Central memory CD8-positive, alpha-beta T cell (primary cell): ENCODE results near the gene CACNA1B.

Source experiments
- ATAC-seq: fragments of 150-1000 bp; cut with Tn5 transposase; replicated peaks from 2 replicates; pipeline ENCODE4 v1.10.0; 2022; ENCODE audit warnings: mild to moderate bottlenecking, moderate FRiP score, moderate number of reproducible peaks; ENCODE audit not compliant: poor library complexity, severe bottlenecking; ENCODE audit errors: extremely low read depth
- DNase-seq, 2 donors: peaks; one replicate each; pipeline ENCODE4 v3.0.0; 2021; ENCODE audit warnings: low spot score in 2 of 2
- H3K27ac Mint-ChIP-seq: one replicate; pipeline ENCODE4 v1.8.0; 2022; ENCODE audit warnings: low read depth, mild to moderate bottlenecking, moderate library complexity, mixed read lengths
- H3K27me3 Mint-ChIP-seq: one replicate; pipeline ENCODE4 v1.8.0; 2022; ENCODE audit warnings: mixed read lengths
- H3K36me3 Mint-ChIP-seq: one replicate; pipeline ENCODE4 v1.8.0; 2022; ENCODE audit warnings: mild to moderate bottlenecking, moderate library complexity, mixed read lengths; ENCODE audit not compliant: insufficient read depth
- H3K4me1 Mint-ChIP-seq: one replicate; pipeline ENCODE4 v1.8.0; 2022; ENCODE audit warnings: mixed read lengths
- H3K4me3 Mint-ChIP-seq: one replicate; pipeline ENCODE4 v1.8.0; 2022; ENCODE audit warnings: mild to moderate bottlenecking, moderate library complexity, mixed read lengths
- H3K9me3 Mint-ChIP-seq: one replicate; pipeline ENCODE4 v1.8.0; 2022; ENCODE audit warnings: mixed read lengths

The CACNA1B gene

GRCh38 chr9:137969685-137970084, 92.1 kb downstream of the CACNA1B start:
- no peak overlapping the region for H3K27ac Mint-ChIP-seq
- no peaks in the 10 kb centered on the region for H3K4me1 Mint-ChIP-seq
- no peaks in the 10 kb centered on the region for H3K36me3 Mint-ChIP-seq
- H3K4me3 Mint-ChIP-seq, result no peak overlapping the region
- no peaks in the 10 kb centered on the region for H3K9me3 Mint-ChIP-seq
- H3K27me3 Mint-ChIP-seq, result peaks cover 55% of the 10 kb centered on the region
- ATAC-seq (no peak), DNase-seq (no peak)

DNA sequence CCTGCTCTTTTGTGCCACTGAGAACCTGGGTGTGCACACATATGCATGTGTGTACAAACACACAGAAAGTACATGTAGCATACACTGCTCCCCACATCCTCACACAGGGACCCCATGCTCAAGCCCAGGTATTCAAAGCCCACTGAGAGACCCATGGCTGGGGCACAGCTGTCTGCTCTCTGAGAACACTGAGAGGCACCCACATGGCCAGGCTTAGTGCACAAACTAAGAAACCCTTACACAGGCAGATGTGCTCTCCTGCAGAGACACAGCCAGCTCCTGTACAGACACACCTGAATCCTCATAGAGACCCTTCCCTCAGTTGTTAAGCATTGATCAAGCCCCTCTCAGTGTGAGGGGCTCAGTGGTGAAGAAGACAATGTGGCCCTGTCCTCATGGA, 92.5 kb downstream of the CACNA1B start:
- ATAC-seq, result no peak
- Mint-ChIP-seq H3K9me3 (no peaks in the 10 kb centered on the region), H3K4me3 (no peak overlapping the region), H3K27ac (no peak overlapping the region), H3K36me3 (no peaks in the 10 kb centered on the region), H3K4me1 (no peaks in the 10 kb centered on the region), H3K27me3 (peaks cover 55% of the 10 kb centered on the region)
- DNase-seq, result no peak

- peaks cover 55% of the 10 kb centered on the region for H3K27me3 Mint-ChIP-seq
These were observed 93.3 kb downstream of the CACNA1B start for GRCh38 chr9:137970686-137971476.

DNA sequence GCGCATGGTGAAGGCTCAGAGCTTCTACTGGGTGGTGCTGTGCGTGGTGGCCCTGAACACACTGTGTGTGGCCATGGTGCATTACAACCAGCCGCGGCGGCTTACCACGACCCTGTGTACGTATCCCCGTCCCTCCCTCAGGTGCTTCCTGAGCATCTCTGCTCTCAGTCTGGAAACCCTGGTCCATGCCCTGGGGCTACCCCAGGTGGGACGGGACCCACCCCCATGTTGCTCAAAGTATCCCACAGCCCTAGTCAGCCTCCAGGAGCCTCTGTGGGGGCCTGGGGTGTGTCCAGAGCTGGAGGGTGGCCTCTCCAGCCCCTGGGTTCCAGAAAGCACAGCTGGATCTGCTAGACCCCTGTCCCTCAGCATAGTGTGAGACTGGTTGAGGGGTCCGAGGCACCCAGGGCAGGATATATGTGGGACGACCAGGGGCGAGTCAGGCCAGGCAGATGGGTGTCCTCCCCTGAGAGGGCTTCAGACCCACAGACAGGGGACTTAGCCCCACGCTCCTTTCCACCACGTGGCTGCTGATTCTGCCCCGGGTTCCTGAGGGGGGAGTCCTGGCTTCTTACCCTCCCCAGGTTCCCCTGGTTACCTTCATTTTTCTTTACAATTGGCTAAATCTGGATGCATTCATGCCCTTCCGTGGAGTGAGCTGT, 94.0 kb downstream of the CACNA1B start:
- H3K4me3 Mint-ChIP-seq, result no peak overlapping the region
- peak in 1 of 2 donors; percentile 11 for DNase-seq
- H3K27ac Mint-ChIP-seq, result no peak overlapping the region
- peaks cover 55% of the 10 kb centered on the region for H3K27me3 Mint-ChIP-seq
- no peaks in the 10 kb centered on the region for H3K36me3 Mint-ChIP-seq
- ATAC-seq, result no peak
- no peaks in the 10 kb centered on the region for H3K4me1 Mint-ChIP-seq
- H3K9me3 Mint-ChIP-seq, result no peaks in the 10 kb centered on the region

More at GRCh38 chr9:137970686-137971476, 93.3 kb downstream of the CACNA1B start:
- Mint-ChIP-seq H3K27ac (no peak overlapping the region), H3K36me3 (no peaks in the 10 kb centered on the region), H3K4me1 (no peaks in the 10 kb centered on the region), H3K9me3 (no peaks in the 10 kb centered on the region), H3K4me3 (no peak overlapping the region)
- DNase-seq (peak in 1 of 2 donors; percentile 9), ATAC-seq (no peak)

DNA sequence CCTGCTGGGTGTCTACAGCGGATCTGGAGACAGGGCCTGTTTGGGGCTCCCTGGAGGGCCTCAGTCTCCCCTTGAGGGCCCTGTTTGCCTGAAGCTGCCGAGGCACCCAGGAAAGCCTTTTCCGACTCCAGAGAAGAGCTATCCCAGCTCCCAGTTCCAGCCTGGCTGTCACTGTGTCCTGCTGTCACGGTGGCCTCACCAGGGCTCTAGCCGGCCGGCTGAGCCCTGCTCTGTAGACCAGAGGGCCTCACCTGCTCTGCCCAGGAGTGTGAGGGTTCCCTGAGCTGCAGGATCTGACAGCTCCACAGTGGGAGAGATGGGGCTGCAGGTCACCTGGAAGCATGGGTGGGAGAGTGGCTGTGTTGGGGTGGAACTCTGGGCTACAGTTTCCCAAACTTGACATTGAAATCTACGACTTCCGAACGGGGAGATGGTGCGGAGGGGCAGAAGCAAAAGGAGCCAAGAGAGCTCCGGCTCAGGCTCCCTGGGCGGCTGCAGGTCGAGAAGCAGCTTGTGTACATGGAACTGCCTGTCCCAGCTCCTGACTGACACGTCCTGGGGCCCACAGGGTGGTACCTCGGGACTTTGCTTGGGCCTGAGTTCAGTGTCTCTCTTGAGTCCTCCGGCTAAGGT, 94.9 kb downstream of the CACNA1B start:
- Mint-ChIP-seq H3K4me3 (no peak overlapping the region), H3K4me1 (no peaks in the 10 kb centered on the region), H3K9me3 (no peaks in the 10 kb centered on the region), H3K27ac (no peak overlapping the region), H3K36me3 (no peaks in the 10 kb centered on the region), H3K27me3 (peaks cover 52% of the 10 kb centered on the region)
- DNase-seq (peak in 1 of 2 donors; percentile 10), ATAC-seq (no peak)

- H3K4me1 Mint-ChIP-seq, result no peaks in the 10 kb centered on the region
- no peaks in the 10 kb centered on the region for H3K9me3 Mint-ChIP-seq
- H3K4me3 Mint-ChIP-seq, result no peak overlapping the region
- DNase-seq, result peak in 1 of 2 donors; percentile 1
- no peak for ATAC-seq
- no peaks in the 10 kb centered on the region for H3K36me3 Mint-ChIP-seq
- H3K27ac Mint-ChIP-seq, result no peak overlapping the region
- H3K27me3 Mint-ChIP-seq, result peaks cover 47% of the 10 kb centered on the region
These were observed 95.4 kb downstream of the CACNA1B start for GRCh38 chr9:137972988-137973470.

- Mint-ChIP-seq H3K4me3 (no peak overlapping the region), H3K27ac (no peak overlapping the region), H3K27me3 (peaks cover 43% of the 10 kb centered on the region), H3K36me3 (no peaks in the 10 kb centered on the region), H3K9me3 (no peaks in the 10 kb centered on the region), H3K4me1 (no peaks in the 10 kb centered on the region)
- ATAC-seq, result no peak
- peak in 1 of 2 donors; percentile 8 for DNase-seq
These were observed 96.3 kb downstream of the CACNA1B start for GRCh38 chr9:137973829-137974416.

- no peaks in the 10 kb centered on the region for H3K9me3 Mint-ChIP-seq
- H3K4me1 Mint-ChIP-seq, result no peaks in the 10 kb centered on the region
- H3K27me3 Mint-ChIP-seq, result peaks cover 38% of the 10 kb centered on the region
- H3K4me3 Mint-ChIP-seq, result no peak overlapping the region
- ATAC-seq, result no peak
- H3K36me3 Mint-ChIP-seq, result no peaks in the 10 kb centered on the region
- no peak overlapping the region for H3K27ac Mint-ChIP-seq
- DNase-seq, result peak in 1 of 2 donors; percentile 9
These were observed 97.4 kb downstream of the CACNA1B start for GRCh38 chr9:137974746-137975526.

GRCh38 chr9:137975527-137975913, 97.9 kb downstream of the CACNA1B start:
- no peak overlapping the region for H3K27ac Mint-ChIP-seq
- peak in 1 of 2 donors; percentile 11 for DNase-seq
- H3K4me1 Mint-ChIP-seq, result no peaks in the 10 kb centered on the region
- H3K36me3 Mint-ChIP-seq, result no peaks in the 10 kb centered on the region
- no peak overlapping the region for H3K4me3 Mint-ChIP-seq
- H3K9me3 Mint-ChIP-seq, result no peaks in the 10 kb centered on the region
- H3K27me3 Mint-ChIP-seq, result peaks cover 32% of the 10 kb centered on the region
- ATAC-seq, result no peak

GRCh38 chr9:137975936-137976565, 98.5 kb downstream of the CACNA1B start:
- Mint-ChIP-seq H3K27me3 (peaks cover 27% of the 10 kb centered on the region), H3K27ac (no peak overlapping the region), H3K9me3 (no peaks in the 10 kb centered on the region), H3K36me3 (no peaks in the 10 kb centered on the region), H3K4me1 (no peaks in the 10 kb centered on the region), H3K4me3 (no peak overlapping the region)
- ATAC-seq (no peak), DNase-seq (peak in 1 of 2 donors; percentile 8)

GRCh38 chr9:137977571-137978261, 100.1 kb downstream of the CACNA1B start:
- H3K4me3 Mint-ChIP-seq, result no peak overlapping the region

More at GRCh38 chr9:137977571-137978261, 100.1 kb downstream of the CACNA1B start:
- H3K27ac Mint-ChIP-seq, result no peak overlapping the region
- H3K27me3 Mint-ChIP-seq, result peaks cover 32% of the 10 kb centered on the region
- no peaks in the 10 kb centered on the region for H3K4me1 Mint-ChIP-seq
- peaks cover 2% of the 10 kb centered on the region for H3K36me3 Mint-ChIP-seq
- H3K9me3 Mint-ChIP-seq, result no peaks in the 10 kb centered on the region
- peak in 1 of 2 donors; percentile 4 for DNase-seq
- ATAC-seq, result no peak
